Activated CD4-positive, alpha-beta T cell treated with anti-CD3 and anti-CD28 coated beads, Interleukin-2, Interleukin-4, amounts not matched to agents 100 ng/mL and 50 ng/mL, durations not matched to agents 16 hours and 8 hours (primary cell): Measurements from ENCODE around the gene SUPT3H.
"Not testable (repeated sequence)": the region's sequence is repeated elsewhere in the genome, so short reads cannot be mapped to it uniquely, and the experiment has no call there.

Source experiments
- DNase-seq: peaks from one replicate; pipeline ENCODE4 v3.0.0-alpha.2; 2020; ENCODE audit warnings: low spot score

Gene SUPT3H

GRCh38 chr6:45175272-45175671 lies 202.5 kb downstream of the SUPT3H start:
- no peak for DNase-seq

GRCh38 chr6:45174045-45174444 lies 203.7 kb downstream of the SUPT3H start:
- DNase-seq, result no peak

GRCh38 chr6:45171380-45171779 lies 206.4 kb downstream of the SUPT3H start:
- no peak for DNase-seq

- no peak for DNase-seq
Measured at GRCh38 chr6:45170309-45170708, 207.4 kb downstream of the SUPT3H start.

- no peak for DNase-seq
Measured at GRCh38 chr6:45169815-45170214, 207.9 kb downstream of the SUPT3H start.

GRCh38 chr6:45163952-45164766 lies 213.6 kb downstream of the SUPT3H start:
- DNase-seq, result peak; percentile 67

GRCh38 chr6:45160305-45160704 lies 217.4 kb downstream of the SUPT3H start:
- no peak for DNase-seq

GRCh38 chr6:45156075-45156474 lies 221.7 kb downstream of the SUPT3H start:
- DNase-seq, result peak; percentile 73

- DNase-seq, result no peak
Measured at GRCh38 chr6:45155341-45155894, 222.3 kb downstream of the SUPT3H start.

- no peak for DNase-seq
Measured at GRCh38 chr6:45154679-45155078, 223.1 kb downstream of the SUPT3H start.

GRCh38 chr6:45148711-45149341 lies 228.9 kb downstream of the SUPT3H start:
- DNase-seq, result no peak

GRCh38 chr6:45148278-45148677 lies 229.5 kb downstream of the SUPT3H start:
- no peak for DNase-seq

- DNase-seq, result not testable (repeated sequence)
Measured at GRCh38 chr6:45145658-45146057, 232.1 kb downstream of the SUPT3H start.

- DNase-seq, result no peak
Measured at GRCh38 chr6:45138765-45139164, 239.0 kb downstream of the SUPT3H start.

GRCh38 chr6:45136495-45136894 lies 241.2 kb downstream of the SUPT3H start:
- DNase-seq, result no peak

GRCh38 chr6:45132658-45133294 lies 245.0 kb downstream of the SUPT3H start:
- no peak for DNase-seq

GRCh38 chr6:45132059-45132458 lies 245.7 kb downstream of the SUPT3H start:
- no peak for DNase-seq

GRCh38 chr6:45129051-45129450 lies 248.7 kb downstream of the SUPT3H start:
- no peak for DNase-seq

GRCh38 chr6:45127185-45127584 lies 250.5 kb downstream of the SUPT3H start:
- DNase-seq, result no peak

GRCh38 chr6:45126033-45126432 lies 251.7 kb downstream of the SUPT3H start:
- no peak for DNase-seq

- no peak for DNase-seq
Measured at GRCh38 chr6:45123023-45123422, 254.7 kb downstream of the SUPT3H start.

GRCh38 chr6:45118754-45119153 lies 259.0 kb downstream of the SUPT3H start:
- no peak for DNase-seq
